ENCODE measurements around the gene SLC7A7. TPM values are rescaled to one million over a fixed set of nuclear protein-coding genes. Genes with fewer than 3 reads are reported as not detected.

Gene SLC7A7
- total and polyA plus RNA-seq, 10 of the 15 experiments (the other 5 are each of a cell fraction or from before 2014, with no cell fraction given): 27.8 to 79.2 (median 50.8) TPM

GRCh38 chr14:22849212-22849819, 34.1 kb upstream of the SLC7A7 start (continued):
- TF ChIP-seq NFIC (IDR thresholded peaks at IDR 0.05; ENCODE audit: low read depth, low read length) (no peak), LARP7 (IDR thresholded peaks at IDR 0.05) (no peak), EED (IDR thresholded peaks at IDR 0.05; ENCODE audit: low read depth) (no peak), SPI1 (IDR thresholded peaks at IDR 0.05; ENCODE audit: borderline replicate concordance, insufficient read depth, low read depth, low read length) (no peak), E2F8 (IDR thresholded peaks at IDR 0.05; ENCODE audit: low read depth, partially characterized antibody) (no peak)

GRCh38 chr14:22848351-22849164, 33.3 kb upstream of the SLC7A7 start:
- 62% methylated on average over 12 of the region's 12 CpGs for WGBS (ENCODE audit: insufficient coverage, insufficient replicate concordance, low lambda C conversion rate, missing lambda C conversion rate)
- no peaks in the 10 kb centered on the region for H3K27me3 ChIP-seq (replicated peaks in 1 of 2; ENCODE audit: control insufficient read depth in 2 of 2, insufficient read depth in 2 of 2, low read length in 1 of 2)
- H3K9ac ChIP-seq (ENCODE audit: control insufficient read depth, insufficient read depth, low read length): no peak overlapping the region
- BruUV-seq (replicated peaks): no TSS peak
- no peak overlapping the region for H3K4me3 ChIP-seq
- ChIA-PET SMC1A (ENCODE audit: uncharacterized antibody, unreplicated experiment) (interaction anchor here (1.2 to 7.3 kb wide), 3 partner anchors 25 to 278 kb away, joined by 4 to 92 read pairs (median 6); no protein-coding TSS in a partner anchor), POLR2A (no interaction called here), CTCF (interaction anchor here (0.7 to 10.0 kb wide), 8 partner anchors 19 to 458 kb away, joined by 3 to 324 read pairs (median 6); partner anchors contain the start of genes MRPL52 and SLC7A7), RAD21 (ENCODE audit: unreplicated experiment) (interaction anchor here (1.5 to 9.4 kb wide), 4 partner anchors 11 to 278 kb away, joined by 5 to 130 read pairs (median 8); no protein-coding TSS in a partner anchor)
- TF ChIP-seq FOXK2 (IDR thresholded peaks at IDR 0.05) (peak; percentile 16; the same call in 1 of the 2 replicates), CHD1 (IDR thresholded peaks at IDR 0.05; ENCODE audit: low read depth, low read length) (no peak), MYC (IDR thresholded peaks at IDR 0.05; ENCODE audit: insufficient read depth, insufficient read length, insufficient replicate concordance, low read length, severe bottlenecking) (no peak)
- no peak for DNase-seq (ENCODE audit: low read depth, low spot score)
- H3K79me2 ChIP-seq (ENCODE audit: control insufficient read depth, insufficient read depth, low read length): no peaks in the 10 kb centered on the region
- intact Hi-C loops (cut with micrococcal nuclease; ENCODE audit: unreplicated experiment) (no loop called here), in situ Hi-C loops (cut with MboI) (loop anchor here (5.0 to 10.0 kb wide), 2 partner anchors 71 to 534 kb away; no protein-coding TSS in a partner anchor)
- peaks cover 17% of the 10 kb centered on the region for H3K4me1 ChIP-seq (ENCODE audit: control insufficient read depth, insufficient read depth, low read length)
- no peak overlapping the region for H2AFZ ChIP-seq (ENCODE audit: control insufficient read depth, low read depth, low read length)
- no peaks in the 10 kb centered on the region for H3K36me3 ChIP-seq (ENCODE audit: control insufficient read depth in 2 of 2, insufficient read depth in 2 of 2, low read length in 1 of 2)
- H4K20me1 ChIP-seq (ENCODE audit: control insufficient read depth, insufficient read depth): no peaks in the 10 kb centered on the region
- no peak for FAIRE-seq
- H3K4me2 ChIP-seq (ENCODE audit: control insufficient read depth, insufficient read depth): no peak overlapping the region
- no peak overlapping the region for H3K27ac ChIP-seq (ENCODE audit: control insufficient read depth, insufficient read depth)
- H3K9me3 ChIP-seq (replicated peaks; ENCODE audit: control insufficient read depth, insufficient read depth, low read length): no peaks in the 10 kb centered on the region
- no peak for ATAC-seq

All from GM12878 (cell line).